ENCODE results near the gene SNX7.

The SNX7 gene

DNA sequence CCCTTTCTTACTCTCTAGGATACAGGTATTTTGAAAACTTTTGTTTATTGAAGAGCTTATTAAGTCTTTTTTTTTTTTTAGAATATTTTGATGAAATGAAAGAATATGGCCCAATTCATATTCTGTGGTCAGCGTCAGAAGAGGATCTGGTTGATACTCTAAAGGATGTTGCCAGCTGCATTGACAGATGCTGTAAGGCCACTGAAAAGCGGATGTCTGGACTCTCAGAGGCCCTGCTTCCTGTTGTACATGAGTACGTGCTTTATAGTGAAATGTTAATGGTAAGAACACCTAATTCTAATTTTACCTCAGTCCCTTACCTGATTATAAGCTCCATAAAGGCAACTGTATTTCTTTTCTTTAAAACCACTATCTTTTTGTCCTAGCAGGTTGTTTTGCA, 37.1 kb downstream of the SNX7 start:
- DNase-seq, result no peak

DNA sequence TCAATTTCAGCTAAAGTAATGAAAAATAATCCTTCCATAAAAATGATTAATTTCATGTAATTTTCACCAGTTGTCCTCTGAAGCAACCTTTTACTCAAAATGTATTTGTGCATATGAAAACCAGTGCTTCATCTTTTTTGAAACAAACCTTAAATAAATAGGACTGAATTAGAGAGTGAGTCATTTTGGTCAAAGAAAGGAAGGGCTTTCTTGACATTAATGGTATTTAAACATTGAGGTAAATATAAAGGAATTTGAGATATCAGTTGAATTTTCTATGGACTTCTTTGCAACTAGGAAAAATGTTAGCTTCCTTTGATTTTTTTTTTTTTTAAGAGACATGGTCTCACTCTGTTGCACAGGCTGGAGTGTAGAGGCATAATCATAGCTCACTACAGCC, 38.7 kb downstream of the SNX7 start:
- DNase-seq, result no peak

DNA sequence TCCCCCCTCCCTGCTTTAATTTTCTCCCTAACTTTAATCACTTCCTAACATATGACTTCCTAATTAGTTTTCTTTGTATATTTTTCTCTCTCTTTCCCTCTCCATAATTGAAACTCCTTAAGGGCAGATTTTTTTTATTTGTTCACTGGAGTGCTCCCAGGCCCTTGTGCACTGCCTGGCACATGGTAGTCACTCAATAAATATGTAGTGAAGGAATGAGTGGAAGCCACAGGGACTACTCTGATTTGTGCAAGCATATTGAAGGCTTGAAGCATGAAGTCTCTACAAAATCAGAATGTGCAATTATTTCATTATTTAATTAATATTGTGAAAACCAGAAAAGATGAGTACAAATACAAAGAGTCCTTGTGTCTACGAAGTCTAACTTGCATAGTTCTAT, 41.5 kb downstream of the SNX7 start:
- no peak for DNase-seq

DNA sequence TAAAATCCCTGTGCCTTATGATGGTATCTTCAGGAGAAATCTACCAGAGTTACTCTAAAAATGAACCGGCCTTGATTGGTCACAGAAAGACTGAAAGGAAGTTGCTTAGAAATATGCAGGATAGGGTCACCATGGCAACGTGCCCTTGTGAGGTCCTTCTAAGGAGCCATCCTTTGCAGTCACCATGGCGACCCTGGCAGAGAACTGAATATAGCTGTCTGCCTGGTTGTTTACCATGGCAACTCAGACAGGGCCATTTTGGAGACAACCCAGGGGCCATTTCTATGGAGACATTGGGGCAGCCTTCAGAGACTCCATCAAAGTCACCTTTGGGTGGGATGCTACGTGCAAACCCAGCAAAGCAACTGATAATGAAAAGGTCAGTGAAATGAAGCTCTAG, 43.0 kb downstream of the SNX7 start:
- no peak for DNase-seq

DNA sequence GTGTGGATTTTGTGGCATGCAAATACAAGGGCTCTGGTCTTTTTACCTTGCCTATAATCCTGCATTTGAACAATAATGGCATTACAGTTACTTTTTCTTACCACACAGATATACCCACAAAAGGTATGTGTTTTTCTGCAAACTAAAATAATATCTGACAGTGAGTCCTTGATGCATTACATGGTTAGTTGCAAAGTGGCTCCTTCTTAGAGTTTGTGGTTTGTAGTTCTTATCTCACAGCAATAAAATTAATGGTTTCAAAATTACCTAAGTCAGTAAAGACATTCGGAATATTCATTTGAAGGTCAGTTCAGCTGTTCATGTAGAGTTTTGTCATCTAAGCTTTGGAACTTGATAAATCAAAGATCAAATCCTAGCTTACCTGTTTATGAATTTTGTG, 43.5 kb downstream of the SNX7 start:
- no peak for DNase-seq

DNA sequence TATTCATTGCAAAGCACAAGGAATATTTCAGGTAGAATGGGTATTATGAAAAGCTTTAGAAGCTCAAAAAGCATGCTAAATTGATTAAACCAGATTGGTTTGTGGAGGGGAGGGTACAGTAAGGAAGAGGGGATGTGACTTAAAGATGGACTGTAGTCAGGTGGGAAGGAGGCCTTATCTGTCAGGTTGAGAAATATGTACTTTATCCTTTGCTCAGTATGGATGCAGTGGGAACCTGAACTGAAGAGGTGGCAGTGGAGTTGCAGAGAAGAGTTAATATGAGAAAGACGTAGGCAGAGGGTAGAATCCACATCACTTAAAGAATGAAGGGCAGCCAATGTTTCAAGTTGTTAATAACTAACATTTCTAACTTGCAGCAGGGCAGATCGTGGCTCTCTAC, 44.1 kb downstream of the SNX7 start:
- no peak for DNase-seq

DNA sequence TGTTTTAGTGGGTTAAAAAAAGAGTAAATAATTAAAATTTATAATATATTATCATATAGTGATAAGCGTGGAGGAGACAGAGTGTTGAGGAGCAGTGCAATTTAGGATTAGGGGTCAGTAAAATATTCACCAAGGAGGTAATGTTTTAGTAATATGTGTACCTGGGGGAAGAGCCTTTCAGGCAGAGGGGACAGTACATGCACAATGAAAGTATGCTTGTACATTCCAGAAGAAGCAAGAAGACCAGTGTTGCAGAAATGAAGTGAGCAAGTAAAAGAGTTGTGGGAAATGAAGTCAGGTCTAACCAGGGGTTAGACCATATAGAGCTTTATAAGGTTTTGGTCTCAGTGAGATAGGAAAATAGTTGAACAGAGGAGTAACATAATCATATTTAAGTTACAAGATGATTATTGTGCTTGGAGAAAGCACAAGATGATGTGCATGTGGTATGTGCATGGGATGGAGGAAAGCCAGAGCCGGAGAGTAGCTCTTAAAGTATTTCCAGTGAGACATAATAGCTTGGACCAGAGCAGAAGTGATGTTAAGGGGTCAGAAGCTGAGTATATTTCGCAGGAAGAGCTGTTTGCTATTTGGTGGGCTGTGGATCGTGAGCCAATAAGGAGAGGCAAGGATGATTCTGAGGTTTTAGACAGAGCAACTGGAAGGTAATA, 44.8 kb downstream of the SNX7 start:
- DNase-seq, result no peak

DNA sequence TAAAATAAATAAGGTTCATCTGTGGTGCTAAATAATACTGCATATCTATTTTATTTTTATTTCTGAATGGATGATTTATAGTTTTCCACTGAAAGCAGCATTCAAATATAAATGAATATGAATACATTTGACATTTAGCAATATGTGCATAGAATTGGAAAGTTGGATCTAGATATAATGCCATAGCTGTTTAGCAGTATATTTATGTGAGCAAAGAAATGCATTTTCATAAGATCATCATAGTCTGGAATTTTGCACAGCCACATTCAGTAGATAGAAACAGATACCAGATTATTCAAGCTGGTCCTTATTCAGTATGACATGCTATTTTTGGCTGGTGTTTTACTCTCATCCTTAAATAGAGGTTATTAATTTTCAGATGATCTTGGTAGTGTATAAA, 46.0 kb downstream of the SNX7 start:
- no peak for DNase-seq

DNA sequence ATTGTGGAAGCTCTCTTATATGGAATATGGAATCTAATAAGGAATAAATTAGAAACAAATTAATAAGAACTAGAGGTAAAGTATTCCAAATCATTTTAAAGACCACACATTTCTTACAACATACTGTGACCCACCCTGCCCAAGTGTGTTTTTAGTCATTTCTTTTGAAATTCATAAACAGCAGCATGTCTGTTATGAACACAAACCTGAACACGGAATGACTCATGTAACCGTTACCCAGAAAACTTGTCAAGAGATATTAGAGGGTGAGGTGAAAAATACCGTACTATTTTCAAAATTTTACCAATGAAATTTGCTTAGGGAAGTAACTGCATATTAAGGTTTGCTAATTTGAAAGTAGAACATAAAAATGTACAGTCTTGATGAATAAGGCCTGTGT, 48.4 kb downstream of the SNX7 start:
- DNase-seq, result no peak

DNA sequence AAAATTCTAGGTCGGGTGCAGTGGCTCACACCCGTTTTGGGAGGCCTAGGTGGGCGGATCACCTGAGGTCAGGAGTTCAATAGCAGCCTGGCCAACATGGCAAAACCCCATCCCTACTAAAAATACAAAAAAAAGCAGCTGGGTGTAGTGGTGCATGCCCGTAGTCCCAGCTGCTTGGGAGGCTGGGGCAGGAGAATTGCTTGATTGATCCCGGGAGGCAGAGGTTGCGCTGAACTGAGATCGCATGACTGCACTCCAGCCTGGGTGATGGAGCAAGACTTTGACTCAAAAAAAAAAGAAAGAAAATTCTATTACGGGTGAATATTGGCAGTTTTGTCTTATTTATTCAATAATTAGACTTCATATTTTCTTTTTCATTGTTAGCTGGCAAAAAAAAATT, 62.1 kb downstream of the SNX7 start:
- DNase-seq, result no peak

DNA sequence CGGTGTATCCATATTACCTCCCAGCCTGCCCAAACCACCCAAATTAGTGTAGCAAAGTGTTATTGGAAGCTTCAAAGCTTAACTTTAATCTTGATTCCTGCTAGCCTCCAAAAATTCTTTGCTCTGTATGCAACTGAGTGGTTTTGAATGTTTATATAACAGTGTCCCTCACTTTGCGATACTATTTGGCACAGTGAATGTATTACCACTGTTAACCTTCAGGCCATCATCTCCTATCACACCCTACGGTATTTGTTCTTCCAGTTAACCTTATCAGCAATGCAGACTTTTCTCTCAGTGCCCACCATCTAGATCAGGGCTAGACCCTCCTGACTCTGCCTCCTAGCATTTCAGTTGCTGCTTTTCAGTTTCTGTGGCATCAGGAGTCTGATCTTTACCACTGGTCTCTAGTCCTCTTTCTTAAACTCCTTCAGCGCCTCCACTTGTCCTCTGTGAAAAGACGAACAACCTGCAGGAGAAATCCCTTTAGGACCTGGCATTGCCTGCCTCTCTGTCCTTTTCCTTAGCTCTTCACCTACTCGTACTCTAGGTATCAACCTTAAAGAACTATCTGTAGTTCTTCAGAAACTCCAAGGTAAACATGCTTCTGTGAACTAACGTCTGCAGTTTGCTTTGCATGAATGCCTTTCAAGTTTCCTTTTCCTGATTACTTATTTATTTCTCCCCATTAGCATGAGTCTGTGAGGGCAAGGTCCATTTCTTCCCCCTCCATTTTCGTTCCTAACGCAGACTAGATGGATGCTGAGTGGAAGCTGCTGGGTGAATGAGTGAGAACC, 71.7 kb downstream of the SNX7 start:
- DNase-seq, result no peak

DNA sequence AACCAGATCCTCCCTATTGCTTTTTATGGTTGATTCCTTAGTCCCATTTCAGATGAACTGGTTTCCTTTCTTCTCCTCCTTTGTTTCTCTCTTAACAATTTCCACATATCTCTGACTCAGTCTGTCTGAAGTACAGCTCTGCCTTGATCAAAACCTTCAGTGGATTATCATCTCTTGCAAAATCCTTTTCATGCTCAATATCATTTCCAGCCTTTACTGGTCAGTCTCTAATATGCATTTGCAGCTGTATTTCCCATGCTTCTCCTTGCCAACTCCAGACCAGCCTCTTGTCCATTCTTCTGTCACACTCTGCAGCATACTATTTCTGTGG, 72.2 kb downstream of the SNX7 start:
- DNase-seq, result no peak

DNA sequence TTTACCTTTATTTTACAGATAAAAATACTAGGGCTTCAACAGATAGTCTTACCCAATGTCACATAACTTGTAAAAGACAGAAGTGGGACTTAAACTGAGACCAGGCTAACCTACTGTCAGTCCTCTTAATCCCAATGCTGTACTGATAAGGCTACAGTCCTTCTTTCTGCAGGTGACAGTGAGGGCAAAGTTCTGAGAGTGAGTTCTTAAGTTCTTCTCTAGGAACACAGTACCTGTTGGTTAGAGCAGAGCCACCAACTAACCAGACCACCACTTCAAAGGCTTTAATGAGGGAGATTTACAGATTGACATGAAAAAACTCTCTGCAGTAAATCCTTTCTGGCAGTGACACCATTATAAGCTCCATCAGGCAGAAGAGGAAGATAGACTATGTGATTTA, 74.2 kb downstream of the SNX7 start:
- DNase-seq, result no peak

DNA sequence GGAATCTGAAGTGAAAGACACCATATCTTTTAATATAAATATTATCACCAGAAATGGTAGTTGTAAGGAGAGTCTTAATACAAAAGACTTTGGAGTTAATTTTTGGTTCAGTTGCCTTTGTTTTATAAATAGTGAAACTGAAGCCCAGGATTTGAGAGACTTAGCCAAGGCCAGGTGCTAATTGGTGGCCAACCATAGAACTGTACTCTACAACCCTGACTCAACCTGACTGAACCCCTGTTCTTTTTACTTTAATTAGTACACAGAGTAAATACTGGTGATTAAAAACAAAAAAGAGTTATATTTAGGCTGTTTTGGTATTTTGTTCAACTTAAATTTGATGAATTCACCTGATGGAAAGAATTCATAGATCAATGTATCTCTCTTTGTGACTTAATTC, 76.3 kb downstream of the SNX7 start:
- DNase-seq, result no peak

DNA sequence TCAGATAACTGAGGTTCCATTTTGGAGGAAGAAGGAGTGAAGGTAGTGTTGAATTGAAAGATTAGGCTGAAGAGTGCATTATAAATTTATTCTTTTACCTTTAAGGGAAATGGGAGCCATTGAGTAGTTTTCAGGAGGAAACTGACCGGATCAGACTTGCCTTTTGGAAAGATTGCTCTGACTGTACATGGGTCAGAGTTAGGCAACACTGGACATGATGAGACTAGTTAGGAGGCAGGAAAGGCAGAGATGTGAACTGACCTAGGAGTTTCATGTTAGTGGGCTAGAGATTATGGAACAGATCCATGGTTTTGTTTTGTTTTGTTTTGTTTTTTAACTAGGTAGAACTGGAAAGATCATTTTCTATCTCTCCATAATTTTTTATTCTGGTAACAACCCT, 78.2 kb downstream of the SNX7 start:
- DNase-seq, result no peak

DNA sequence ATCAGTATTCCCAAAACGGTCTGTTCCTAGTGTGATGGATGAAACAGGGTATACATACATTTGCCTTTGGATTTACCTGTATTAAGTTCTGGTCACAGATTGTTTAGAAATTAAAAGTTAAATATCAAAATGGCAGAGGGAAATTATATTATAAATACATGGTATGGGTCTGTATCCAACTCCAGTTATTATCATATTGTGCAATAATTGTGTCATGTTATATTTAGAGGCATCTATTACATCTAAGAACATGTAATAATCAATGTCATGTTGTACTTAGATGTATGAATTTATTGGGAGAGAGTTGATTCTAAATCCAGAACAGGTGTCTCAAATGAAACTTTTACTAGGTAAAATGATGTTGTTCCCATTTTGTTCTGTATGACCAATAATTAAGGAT, 79.6 kb downstream of the SNX7 start:
- DNase-seq, result no peak

DNA sequence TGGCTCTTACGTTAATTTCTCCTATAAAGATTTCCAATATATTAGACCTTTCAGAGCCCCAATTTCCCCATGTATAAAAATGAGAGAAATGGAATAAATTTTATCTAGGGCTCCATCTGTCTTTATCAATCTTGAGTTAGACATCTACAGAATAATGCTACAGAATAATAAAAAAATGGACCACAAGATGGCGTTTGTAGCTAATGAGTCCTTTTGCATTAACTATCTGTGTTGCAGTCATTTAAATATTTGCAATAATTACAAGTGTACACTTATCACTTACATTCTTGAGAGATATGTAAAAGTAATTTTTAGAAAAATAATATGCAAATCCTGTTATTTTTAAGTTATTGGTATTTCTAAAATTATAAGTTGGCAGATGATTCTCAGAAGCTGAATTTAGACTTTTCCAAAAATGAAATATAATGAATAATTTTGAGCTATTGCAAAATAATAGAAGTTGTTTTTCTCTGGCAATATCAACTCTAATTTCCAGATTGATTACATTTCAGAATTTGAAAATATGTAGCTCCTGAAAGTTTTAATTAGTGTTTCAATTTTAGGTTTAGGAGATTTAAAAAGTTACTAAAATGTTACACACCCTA, 87.7 kb downstream of the SNX7 start:
- DNase-seq, result no peak

DNA sequence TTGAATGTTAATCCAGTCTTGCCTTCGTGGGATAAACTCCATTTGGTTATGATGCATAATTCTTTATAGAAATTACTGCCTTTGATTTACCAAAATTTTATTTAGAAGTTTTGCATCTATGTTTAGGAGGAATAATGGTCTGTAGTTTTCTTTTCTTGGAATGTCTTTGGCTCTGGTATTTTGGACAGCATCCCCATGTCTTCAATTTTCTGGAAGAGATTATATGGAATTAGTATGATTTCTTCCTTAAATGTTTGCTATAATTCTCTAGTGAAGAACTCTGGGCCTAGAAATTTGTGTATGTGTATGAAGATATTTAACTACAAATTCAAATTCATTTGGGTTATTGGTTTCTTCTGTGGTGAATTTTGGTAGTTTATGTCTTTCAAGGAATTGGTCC, 92.7 kb downstream of the SNX7 start:
- no peak for DNase-seq

DNA sequence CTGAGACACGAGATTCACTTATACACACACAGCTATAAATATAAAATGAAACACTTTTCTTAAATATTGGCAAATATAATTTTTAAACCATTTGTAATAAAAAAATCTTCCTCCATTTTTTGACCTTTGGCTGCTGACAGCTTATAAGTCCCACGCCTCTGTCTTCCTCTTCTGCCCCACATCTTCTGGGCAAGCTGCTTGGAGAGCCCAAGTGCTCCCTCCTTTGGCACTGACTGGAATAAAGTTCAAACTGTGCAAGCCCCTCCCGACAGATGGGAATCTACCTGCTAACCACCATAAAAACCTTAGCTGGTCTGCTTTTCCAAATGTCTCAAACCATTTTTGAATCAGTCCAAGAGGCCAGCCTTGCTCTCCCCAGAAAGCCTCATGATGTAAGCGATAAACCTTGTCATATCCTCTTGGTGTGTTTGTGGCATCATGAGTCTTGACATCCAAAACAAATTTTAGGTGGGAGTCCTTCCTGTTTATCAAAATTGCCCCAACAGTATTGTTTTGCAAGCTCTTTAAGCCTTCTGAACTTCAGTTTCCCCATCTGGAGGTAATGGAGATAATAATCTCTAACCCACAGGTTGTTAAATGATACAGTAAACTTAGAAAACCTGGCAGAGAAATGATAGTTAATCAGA, 99.8 kb downstream of the SNX7 start:
- DNase-seq, result no peak

DNA sequence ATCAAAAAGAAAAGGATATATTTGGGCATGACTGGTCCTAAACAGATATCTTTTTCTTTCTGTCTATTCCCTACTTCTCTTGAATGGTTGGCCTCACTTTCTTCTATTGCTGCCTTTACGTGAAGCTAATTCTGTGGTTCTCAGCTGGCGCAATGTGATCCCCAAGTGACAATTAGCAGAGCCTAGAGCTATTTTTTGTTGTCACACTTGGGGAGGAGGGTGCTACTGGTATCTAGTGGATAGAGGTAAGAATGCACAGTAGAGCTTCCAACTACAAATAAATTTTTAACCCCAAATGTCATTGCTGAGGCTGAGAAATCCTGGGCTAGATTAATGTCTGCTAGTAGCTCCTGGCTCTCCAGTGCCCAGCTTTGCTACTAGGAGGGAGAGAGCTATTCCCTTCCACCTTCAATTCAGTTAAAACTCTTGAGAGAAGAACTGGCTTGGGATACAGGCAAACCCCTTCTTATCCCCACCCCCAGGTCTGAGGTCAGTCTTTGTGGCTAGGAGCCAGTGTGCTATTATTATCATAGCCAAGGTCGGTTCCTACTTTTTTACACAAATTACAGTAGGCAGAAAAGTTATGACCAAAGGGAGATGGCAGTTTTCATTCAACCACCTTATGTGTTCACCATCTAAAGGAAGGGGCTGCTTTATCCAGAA, 102.1 kb downstream of the SNX7 start:
- no peak for DNase-seq

DNA sequence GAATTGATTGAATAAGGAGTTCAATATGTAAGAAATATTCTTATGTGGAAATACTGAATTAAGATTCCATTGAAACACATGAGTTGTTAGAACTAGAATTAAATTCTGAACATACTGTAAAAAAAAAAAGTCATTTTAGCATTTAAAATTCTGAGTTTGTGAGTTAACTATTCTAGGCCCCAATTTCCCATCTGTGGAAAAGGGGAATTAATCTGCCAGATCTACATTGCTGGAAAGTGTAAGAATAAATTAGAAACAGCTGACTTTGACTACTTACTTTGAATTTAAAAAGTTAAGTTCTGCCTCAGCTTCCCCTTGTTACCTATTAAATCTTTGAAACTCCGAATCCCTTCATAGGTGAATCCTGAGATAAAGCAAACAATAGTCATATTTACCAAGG, 103.0 kb downstream of the SNX7 start:
- no peak for DNase-seq

DNA sequence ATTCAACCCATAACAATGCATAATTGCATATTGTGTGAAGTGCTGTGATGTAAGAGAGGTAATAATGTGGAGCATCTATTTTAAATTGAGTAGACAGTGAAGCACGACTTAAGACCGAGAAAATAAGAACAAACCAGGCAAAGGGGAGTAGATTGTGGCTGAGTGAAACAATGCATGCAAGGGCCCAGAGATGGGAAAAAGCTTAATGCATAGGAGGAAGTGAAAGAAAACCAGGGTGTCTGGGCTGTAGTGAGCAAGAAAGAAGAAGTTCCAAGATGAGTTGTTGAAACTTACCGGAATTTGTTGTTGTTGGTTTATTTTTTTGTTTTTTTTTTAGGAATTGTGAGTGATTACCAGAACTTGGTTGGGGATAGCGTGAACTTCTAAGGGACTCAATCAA, 104.7 kb downstream of the SNX7 start:
- DNase-seq, result no peak

DNA sequence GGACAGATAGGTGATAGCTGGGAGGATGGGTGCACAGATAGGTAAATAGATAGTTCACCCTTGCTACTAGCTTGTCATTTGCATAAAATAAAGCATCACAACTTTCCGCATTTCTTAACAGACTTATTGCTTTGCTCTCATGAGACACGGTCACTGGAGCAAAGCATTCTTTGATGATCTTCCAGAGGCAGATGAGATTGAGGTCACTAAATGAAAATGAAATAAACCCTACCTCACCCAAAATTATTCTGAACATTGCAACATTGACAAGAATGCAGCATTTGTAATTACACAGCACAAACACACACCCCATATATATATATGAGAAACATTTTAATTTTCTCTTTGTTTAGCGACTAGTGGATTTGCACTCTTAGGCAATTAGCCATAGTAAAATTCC, 107.6 kb downstream of the SNX7 start:
- no peak for DNase-seq

DNA sequence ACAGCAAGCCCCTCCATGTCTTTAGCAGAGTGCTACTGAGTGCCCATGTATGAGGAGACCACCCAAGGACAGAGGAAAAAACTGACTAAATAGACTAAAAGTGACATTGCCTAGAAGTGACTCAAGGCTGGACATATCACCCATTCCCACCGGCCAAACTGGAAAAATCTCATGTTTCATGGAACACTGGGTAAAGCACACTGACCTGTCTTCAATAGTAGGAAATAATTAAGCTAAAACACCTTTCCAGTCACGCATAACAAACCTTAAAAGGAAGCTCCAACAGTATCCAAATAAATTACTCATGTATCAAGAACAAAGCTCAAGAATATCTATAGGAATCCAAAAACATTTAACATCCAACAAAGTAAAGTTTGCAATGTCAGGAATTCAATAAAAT, 120.4 kb downstream of the SNX7 start:
- DNase-seq, result no peak

All from cerebellar nuclear complex (tissue), 1 donor.